ENCODE measurements around the gene FSD1L.
A peak's percentile ranks its signal among the peaks of the same experiment; 100 is the strongest.

The FSD1L gene

GRCh38 chr9:105447814-105448812, at the start of gene FSD1L:
FSD1L (plus strand) TSS chr9:105448034; CDS start chr9:105448221, 187 bp downstream.
- DNase-seq = peak; percentile 7 to 45

GRCh38 chr9:105399117-105399516, 48.7 kb upstream of the FSD1L start:
- no peak for DNase-seq

- no peak for DNase-seq
Measured at GRCh38 chr9:105401651-105402050, 46.2 kb upstream of the FSD1L start.

DNA sequence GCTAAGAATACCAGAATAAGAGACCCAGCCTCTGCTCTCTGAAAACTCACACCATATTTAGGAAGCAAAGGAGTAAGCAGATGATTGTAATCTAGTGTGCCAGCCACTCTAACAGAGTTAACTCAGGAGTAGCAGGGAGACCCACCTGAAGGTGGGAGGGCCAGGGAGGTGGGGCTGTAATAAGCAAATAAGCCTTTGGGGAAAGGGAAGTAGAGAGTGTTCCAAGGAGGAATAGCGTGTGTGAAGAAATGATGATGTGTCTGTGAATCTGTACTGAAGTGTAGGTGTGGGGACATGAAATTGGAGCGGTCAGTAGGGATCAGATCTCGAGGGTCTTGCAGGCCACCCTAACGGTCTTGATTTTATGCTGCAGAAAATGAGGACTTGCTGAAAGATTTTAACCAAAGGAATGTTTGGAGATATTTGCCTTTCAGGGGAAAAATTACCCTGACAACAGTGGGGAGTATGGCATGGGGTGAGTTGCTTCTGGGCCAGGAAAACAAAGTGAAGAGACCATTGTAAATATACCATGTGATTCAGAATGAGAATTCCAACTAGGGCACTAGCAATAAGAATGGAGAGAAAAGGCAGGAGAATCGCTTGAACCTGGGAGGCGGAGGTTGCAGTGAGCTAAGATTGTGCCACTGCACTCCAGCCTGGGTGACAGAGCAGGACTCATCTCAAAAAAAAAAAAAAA, 44.1 kb upstream of the FSD1L start:
- no peak for DNase-seq

- DNase-seq = peak; percentile 55 to 63
Measured at GRCh38 chr9:105405514-105406131, 42.2 kb upstream of the FSD1L start.

- DNase-seq = no peak
Measured at GRCh38 chr9:105406369-105406768, 41.5 kb upstream of the FSD1L start.

GRCh38 chr9:105413525-105413924, 34.3 kb upstream of the FSD1L start:
- no peak for DNase-seq

- DNase-seq = no peak
Measured at GRCh38 chr9:105414947-105415661, 32.7 kb upstream of the FSD1L start.

- DNase-seq = no peak
Measured at GRCh38 chr9:105415662-105415980, 32.2 kb upstream of the FSD1L start.

- no peak for DNase-seq
Measured at GRCh38 chr9:105416840-105417239, 31.0 kb upstream of the FSD1L start.

GRCh38 chr9:105418588-105419500, 29.0 kb upstream of the FSD1L start:
- no peak for DNase-seq

DNA sequence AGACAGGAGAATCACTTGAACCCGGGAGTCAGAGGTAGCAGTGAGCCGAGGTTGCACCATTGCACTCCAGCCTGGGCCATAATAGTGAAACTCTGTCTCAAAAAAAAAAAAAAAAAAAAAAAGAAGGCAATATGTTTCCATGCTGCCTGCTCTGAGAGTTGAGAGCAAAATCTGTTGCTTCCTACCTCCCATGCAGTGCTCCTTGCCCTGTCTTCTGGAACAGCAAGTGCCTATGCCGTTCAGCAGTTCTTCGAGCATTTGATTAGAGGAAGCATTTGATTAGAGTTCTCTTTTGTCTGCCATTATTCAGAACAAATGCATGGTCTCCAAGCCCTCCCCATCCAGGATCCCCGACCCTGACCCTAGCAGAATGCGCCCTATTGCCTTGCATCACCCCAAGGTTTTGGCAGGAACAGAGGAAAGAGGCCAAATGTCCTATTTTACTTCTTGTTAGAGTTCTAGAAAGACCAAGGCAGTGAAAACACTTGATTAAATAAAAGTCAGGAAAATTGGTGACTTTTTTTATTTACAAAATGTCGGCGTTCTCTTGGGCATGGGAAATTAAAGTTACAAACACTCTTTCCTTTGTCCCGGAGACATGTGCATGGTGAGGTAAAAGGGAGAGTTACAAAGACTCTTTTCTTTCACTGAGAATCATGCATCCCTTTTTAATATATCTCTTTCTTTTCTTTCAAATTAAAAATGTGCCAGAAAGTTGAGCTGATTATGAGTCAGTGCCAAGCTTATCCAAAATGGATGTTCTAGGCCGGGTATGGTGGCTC, 27.8 kb upstream of the FSD1L start:
- DNase-seq = no peak

- no peak for DNase-seq
Measured at GRCh38 chr9:105421154-105421553, 26.7 kb upstream of the FSD1L start.

- DNase-seq = no peak
Measured at GRCh38 chr9:105421864-105422263, 26.0 kb upstream of the FSD1L start.

DNA sequence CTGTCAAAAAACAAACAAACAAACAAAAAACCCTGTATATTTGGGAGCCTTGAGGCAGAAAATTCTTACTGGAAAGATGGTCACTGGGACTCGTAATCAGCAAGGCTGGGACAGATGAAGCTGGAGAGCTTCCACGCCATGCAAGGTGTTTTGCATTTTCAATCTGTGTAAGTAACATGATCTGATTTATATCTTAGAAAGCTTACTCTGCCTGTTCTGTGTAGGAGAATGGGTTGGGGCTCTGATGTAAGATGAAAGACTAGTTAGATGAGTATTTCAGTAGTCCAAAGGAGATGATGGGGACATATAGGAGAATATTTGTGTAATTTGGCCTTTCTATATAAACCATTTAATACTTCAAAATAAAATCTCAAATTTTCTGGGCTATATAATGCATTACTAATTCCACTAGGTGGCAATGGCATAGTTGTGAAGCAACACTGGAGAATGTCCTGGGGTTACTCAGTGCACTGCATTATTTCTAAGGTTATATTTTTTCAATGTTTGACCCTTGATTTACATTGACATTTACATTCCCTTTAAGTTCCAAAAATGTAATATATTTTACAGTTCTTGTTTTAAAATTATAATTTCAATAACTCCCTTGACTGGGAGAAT, 21.9 kb upstream of the FSD1L start:
- DNase-seq = no peak

GRCh38 chr9:105426657-105427056, 21.2 kb upstream of the FSD1L start:
- DNase-seq = no peak

DNA sequence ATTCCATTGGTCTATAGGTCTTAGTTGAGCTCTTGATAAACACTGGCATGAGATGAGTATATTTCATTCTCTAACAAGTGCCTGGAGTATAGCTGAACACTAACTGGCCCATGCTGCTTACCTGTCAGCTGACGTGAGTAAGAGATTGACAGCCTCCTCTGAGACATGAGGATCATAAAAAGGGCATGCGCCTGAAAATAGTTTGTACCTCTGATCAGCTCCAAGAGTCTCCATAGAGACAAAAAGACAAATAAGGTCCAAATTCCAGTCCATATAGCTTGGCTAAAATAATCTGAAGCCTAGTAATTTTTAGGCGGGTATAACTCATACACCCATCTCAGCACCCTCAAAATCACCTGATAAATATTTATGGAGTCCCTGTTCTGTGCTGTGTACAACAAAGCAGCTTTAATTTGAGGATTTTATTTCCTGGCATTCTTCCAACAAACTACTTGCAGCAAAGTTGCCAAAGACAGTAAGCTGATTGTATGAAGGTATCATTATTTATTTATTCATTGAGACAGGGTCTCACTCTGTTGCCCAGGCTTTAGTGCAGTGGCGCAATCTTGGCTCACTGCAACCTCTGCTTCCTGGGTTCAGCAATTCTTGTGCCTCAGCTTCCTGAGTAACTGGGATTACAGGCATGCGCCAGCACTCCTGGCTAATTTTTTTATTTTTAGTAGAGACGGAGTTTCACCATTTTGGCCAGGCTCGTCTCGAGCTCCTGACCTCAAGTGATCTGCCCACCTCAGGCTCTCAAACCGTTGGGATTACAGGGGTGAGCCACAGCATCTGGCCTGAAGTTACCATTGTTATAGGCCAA, 16.2 kb upstream of the FSD1L start:
- no peak for DNase-seq

DNA sequence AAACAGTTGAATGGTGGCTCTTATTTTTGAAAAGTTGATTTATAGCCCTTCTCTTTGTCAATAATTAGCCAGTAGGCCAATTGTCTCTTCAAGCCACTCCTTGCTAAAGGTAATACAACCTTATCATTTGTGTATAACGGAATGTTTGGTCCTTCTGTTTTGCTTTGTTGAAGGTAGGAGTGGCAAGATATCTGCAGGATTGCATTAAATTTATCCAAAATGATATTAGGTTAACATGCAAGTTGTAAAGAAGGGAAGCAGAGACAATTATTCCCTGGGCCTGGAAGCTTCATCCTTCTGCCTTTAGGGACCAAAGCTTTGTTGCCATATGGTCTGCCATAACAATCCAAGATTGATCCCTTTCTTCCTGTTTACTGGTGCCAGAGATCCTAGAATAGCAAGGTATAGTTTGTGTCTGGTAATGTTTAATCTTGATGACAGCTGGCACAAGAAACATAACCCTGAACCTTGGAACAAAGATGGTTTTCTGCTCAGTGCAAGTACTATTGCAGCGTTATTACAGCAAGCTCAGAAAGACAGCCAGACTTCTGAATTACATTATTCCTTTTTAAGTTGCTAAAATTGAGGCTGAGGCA, 15.5 kb upstream of the FSD1L start:
- no peak for DNase-seq

GRCh38 chr9:105435453-105435852, 12.4 kb upstream of the FSD1L start:
- no peak for DNase-seq

Measured in NCI-H187 (cell line).